HS-27A (cell line): ENCODE results near the gene NKAIN2.
"Not testable (repeated sequence)": the region's sequence is repeated elsewhere in the genome, so short reads cannot be mapped to it uniquely, and the experiment has no call there.

ENCODE experiments used
- DNase-seq: peaks from one replicate; pipeline ENCODE4 v3.0.0-alpha.2; 2012; ENCODE audit warnings: low read depth, missing footprints

Gene NKAIN2

GRCh38 chr6:124495665-124496190 is 692.1 kb downstream of the NKAIN2 start:
- DNase-seq, result no peak

- DNase-seq, result no peak
These were observed 692.7 kb downstream of the NKAIN2 start for GRCh38 chr6:124496334-124496733.

- no peak for DNase-seq
These were observed 708.8 kb downstream of the NKAIN2 start for GRCh38 chr6:124512431-124512830.

GRCh38 chr6:124517339-124517738 is 713.7 kb downstream of the NKAIN2 start:
- no peak for DNase-seq

- DNase-seq, result no peak
These were observed 716.8 kb downstream of the NKAIN2 start for GRCh38 chr6:124520514-124520913.

- no peak for DNase-seq
These were observed 718.7 kb downstream of the NKAIN2 start for GRCh38 chr6:124522335-124522734.

- DNase-seq, result no peak
These were observed 721.0 kb downstream of the NKAIN2 start for GRCh38 chr6:124524491-124525200.

- no peak for DNase-seq
These were observed 727.3 kb downstream of the NKAIN2 start for GRCh38 chr6:124530926-124531325.

- DNase-seq, result no peak
These were observed 731.6 kb downstream of the NKAIN2 start for GRCh38 chr6:124535299-124535698.

- peak; percentile 7 for DNase-seq
These were observed 732.1 kb downstream of the NKAIN2 start for GRCh38 chr6:124535746-124536145.

- no peak for DNase-seq
These were observed 732.6 kb downstream of the NKAIN2 start for GRCh38 chr6:124536157-124536841.

GRCh38 chr6:124536842-124537191 is 733.2 kb downstream of the NKAIN2 start:
- DNase-seq, result no peak

GRCh38 chr6:124539096-124539495 is 735.4 kb downstream of the NKAIN2 start:
- DNase-seq, result no peak

GRCh38 chr6:124541573-124541972 is 737.9 kb downstream of the NKAIN2 start:
- DNase-seq, result no peak

- DNase-seq, result no peak
These were observed 742.9 kb downstream of the NKAIN2 start for GRCh38 chr6:124546601-124547000.

- DNase-seq, result no peak
These were observed 748.1 kb downstream of the NKAIN2 start for GRCh38 chr6:124551711-124552233.

- DNase-seq, result no peak
These were observed 754.2 kb downstream of the NKAIN2 start for GRCh38 chr6:124557873-124558272.

- DNase-seq, result not testable (repeated sequence)
These were observed 756.4 kb downstream of the NKAIN2 start for GRCh38 chr6:124560078-124560477.

- no peak for DNase-seq
These were observed 757.4 kb downstream of the NKAIN2 start for GRCh38 chr6:124560873-124561567.

GRCh38 chr6:124561635-124562130 is 758.0 kb downstream of the NKAIN2 start:
- no peak for DNase-seq

GRCh38 chr6:124564125-124564524 is 760.5 kb downstream of the NKAIN2 start:
- not testable (repeated sequence) for DNase-seq

GRCh38 chr6:124567401-124567800 is 763.7 kb downstream of the NKAIN2 start:
- DNase-seq, result no peak
